ENCODE results near the gene FNDC1. TPM values are rescaled to one million over a fixed set of nuclear protein-coding genes. Genes with fewer than 3 reads are reported as not detected.
"Not testable (repeated sequence)": the region's sequence is repeated elsewhere in the genome, so short reads cannot be mapped to it uniquely, and the experiment has no call there.

FNDC1 gene
- total RNA-seq, 1 donor from 2014 or later: not detected

GRCh38 chr6:159122453-159122852 lies 46.7 kb upstream of the FNDC1 start:
- no peak for TF ChIP-seq CTCF (IDR thresholded peaks at IDR 0.05)
- TF ChIP-seq EZH2 (IDR thresholded peaks at IDR 0.05): no peak
- TF ChIP-seq EZH2phosphoT487 (IDR thresholded peaks at IDR 0.05): no peak
- Histone ChIP-seq H4K20me1 (ENCODE audit: low read depth) (no peaks in the 10 kb centered on the region), H2AFZ (replicated peaks) (no peak overlapping the region)

GRCh38 chr6:159123831-159124230 lies 45.4 kb upstream of the FNDC1 start:
- H3K27me3 ChIP-seq; H3K36me3 ChIP-seq; H2AFZ ChIP-seq (replicated peaks); H3K27ac ChIP-seq; H3K27me3 Mint-ChIP-seq (ENCODE audit: insufficient read depth, low read depth); H3F3A ChIP-seq (ENCODE audit: low read depth); H3K4me3 Mint-ChIP-seq; H3K79me2 ChIP-seq (ENCODE audit: low read depth); H3K4me1 Mint-ChIP-seq; H3K4me2 ChIP-seq; H3K9ac ChIP-seq; H3K4me3 ChIP-seq; H3K4me1 ChIP-seq; H4K20me1 ChIP-seq (ENCODE audit: low read depth); H3K9me3 Mint-ChIP-seq; H3K27ac Mint-ChIP-seq; DNase-seq (ENCODE audit: low spot score); H3K9me3 ChIP-seq (ENCODE audit: low read depth); H3K36me3 Mint-ChIP-seq: not testable (repeated sequence)

More at GRCh38 chr6:159122453-159122852, 46.7 kb upstream of the FNDC1 start:
- Mint-ChIP-seq H3K9me3 (no peaks in the 10 kb centered on the region), H3K36me3 (no peaks in the 10 kb centered on the region), H3K27me3 (ENCODE audit: insufficient read depth, low read depth) (peaks cover 4% of the 10 kb centered on the region), H3K27ac (no peak overlapping the region), H3K4me1 (peaks cover 5% of the 10 kb centered on the region), H3K4me3 (no peak overlapping the region)
- Histone ChIP-seq H3K27ac (no peak overlapping the region), H3K4me3 (no peak overlapping the region), H3K4me1 (no peaks in the 10 kb centered on the region), H3K9ac (no peak overlapping the region), H3F3A (ENCODE audit: low read depth) (no peaks in the 10 kb centered on the region), H3K36me3 (no peaks in the 10 kb centered on the region), H3K9me3 (ENCODE audit: low read depth) (no peaks in the 10 kb centered on the region), H3K27me3 (no peaks in the 10 kb centered on the region), H3K4me2 (no peak overlapping the region), H3K79me2 (ENCODE audit: low read depth) (no peaks in the 10 kb centered on the region)
- DNase-seq (ENCODE audit: low spot score): no peak

- H3K79me2 ChIP-seq (ENCODE audit: low read depth): no peaks in the 10 kb centered on the region
- Mint-ChIP-seq H3K9me3 (no peaks in the 10 kb centered on the region), H3K27ac (no peak overlapping the region), H3K36me3 (no peaks in the 10 kb centered on the region), H3K27me3 (ENCODE audit: insufficient read depth, low read depth) (peaks cover 4% of the 10 kb centered on the region), H3K4me3 (no peak overlapping the region), H3K4me1 (peaks cover 5% of the 10 kb centered on the region)
- TF ChIP-seq EZH2 (IDR thresholded peaks at IDR 0.05) (no peak), CTCF (IDR thresholded peaks at IDR 0.05) (peak; percentile 26), EZH2phosphoT487 (IDR thresholded peaks at IDR 0.05) (no peak)
- H3K4me2 ChIP-seq: no peak overlapping the region
- no peak overlapping the region for H3K4me3 ChIP-seq
- no peaks in the 10 kb centered on the region for H4K20me1 ChIP-seq (ENCODE audit: low read depth)
- no peaks in the 10 kb centered on the region for H3K4me1 ChIP-seq
- no peaks in the 10 kb centered on the region for H3K36me3 ChIP-seq
- H3F3A ChIP-seq (ENCODE audit: low read depth): no peaks in the 10 kb centered on the region
- no peak overlapping the region for H3K27ac ChIP-seq
- H3K27me3 ChIP-seq: no peaks in the 10 kb centered on the region
- no peaks in the 10 kb centered on the region for H3K9me3 ChIP-seq (ENCODE audit: low read depth)
- no peak overlapping the region for H3K9ac ChIP-seq
- DNase-seq (ENCODE audit: low spot score): no peak
- no peak overlapping the region for H2AFZ ChIP-seq (replicated peaks)
Observed at GRCh38 chr6:159125014-159125609, 44.1 kb upstream of the FNDC1 start.

- Histone ChIP-seq H3K4me1 (no peaks in the 10 kb centered on the region), H4K20me1 (ENCODE audit: low read depth) (no peaks in the 10 kb centered on the region), H3K4me2 (no peak overlapping the region), H2AFZ (replicated peaks) (no peak overlapping the region), H3K27me3 (no peaks in the 10 kb centered on the region), H3K36me3 (no peaks in the 10 kb centered on the region), H3K9ac (no peak overlapping the region), H3F3A (ENCODE audit: low read depth) (no peaks in the 10 kb centered on the region), H3K27ac (no peak overlapping the region), H3K9me3 (ENCODE audit: low read depth) (no peaks in the 10 kb centered on the region), H3K4me3 (no peak overlapping the region), H3K79me2 (ENCODE audit: low read depth) (no peaks in the 10 kb centered on the region)
- Mint-ChIP-seq H3K27me3 (ENCODE audit: insufficient read depth, low read depth) (peaks cover 4% of the 10 kb centered on the region), H3K9me3 (no peaks in the 10 kb centered on the region), H3K27ac (no peak overlapping the region), H3K4me3 (no peak overlapping the region), H3K36me3 (no peaks in the 10 kb centered on the region), H3K4me1 (peaks cover 5% of the 10 kb centered on the region)
- no peak for TF ChIP-seq EZH2 (IDR thresholded peaks at IDR 0.05)
- no peak for TF ChIP-seq CTCF (IDR thresholded peaks at IDR 0.05)
- no peak for TF ChIP-seq EZH2phosphoT487 (IDR thresholded peaks at IDR 0.05)
- no peak for DNase-seq (ENCODE audit: low spot score)
Observed at GRCh38 chr6:159125951-159126352, 43.2 kb upstream of the FNDC1 start.

Measured in neural progenitor cell (in vitro differentiated cells).